HG03095 (cell line): ENCODE results near the gene CNTNAP2.

Source experiments
- ATAC-seq: cut with Tn5 transposase; IDR thresholded peaks from one replicate; pipeline ENCODE4 v1.9.1; 2021; ENCODE audit warnings: moderate library complexity; ENCODE audit not compliant: unreplicated experiment

CNTNAP2 gene

DNA sequence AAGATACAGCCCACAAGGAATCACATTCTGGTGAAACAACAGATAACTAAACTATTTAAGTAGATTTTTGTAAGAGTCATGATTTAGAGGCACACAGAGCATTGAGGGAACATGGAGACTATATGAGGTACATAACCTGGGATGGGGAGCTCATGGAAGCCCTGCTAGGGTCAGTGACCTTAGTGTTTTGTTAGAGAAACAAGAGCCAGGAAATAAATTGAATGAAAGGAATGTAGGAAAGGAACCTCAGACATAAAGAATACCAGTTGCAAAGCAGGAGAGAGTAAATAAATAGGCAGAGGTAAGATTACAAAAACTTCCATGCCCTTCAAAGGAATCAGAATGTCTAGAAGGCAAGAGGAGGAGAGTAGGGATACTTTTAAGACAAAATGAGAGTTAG, 1076.9 kb downstream of the CNTNAP2 start:
- no peak for ATAC-seq

DNA sequence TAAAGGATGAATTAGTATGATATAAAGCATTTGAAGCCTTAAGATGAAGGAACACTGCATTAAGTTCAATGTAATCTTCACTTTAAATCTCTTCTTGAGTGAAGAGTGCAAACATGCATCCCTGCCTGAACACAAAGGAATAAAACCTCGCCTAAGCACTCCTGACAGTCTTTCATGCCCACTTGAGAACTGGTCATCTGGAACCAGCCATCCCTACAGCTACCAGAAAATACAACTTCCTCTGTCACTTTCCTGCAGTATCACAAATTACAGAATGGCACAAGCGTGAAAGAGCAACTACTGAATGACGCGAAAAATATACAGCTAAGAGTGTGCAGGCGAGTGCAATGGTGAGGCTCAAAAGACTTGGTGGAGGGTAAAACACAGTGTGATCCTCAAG, 1079.9 kb downstream of the CNTNAP2 start:
- no peak for ATAC-seq

DNA sequence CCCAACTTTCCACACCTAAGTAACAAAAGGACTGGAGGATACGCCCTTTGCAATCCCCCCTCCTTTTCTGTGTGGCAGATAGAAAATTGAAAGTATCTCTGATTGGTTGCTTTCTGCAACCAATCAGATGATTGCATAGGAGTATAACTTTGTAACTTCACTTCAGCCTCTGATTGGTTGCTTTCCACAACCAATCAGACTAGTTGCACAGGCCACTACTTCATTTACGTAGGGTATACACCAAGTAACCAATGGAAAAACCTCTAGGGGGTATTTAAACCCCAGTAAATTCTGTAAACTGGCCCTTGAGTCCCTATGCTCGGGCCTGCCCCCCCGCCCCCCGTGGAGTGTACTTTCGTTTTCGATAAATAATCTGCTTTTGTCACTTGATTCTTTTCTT, 1080.4 kb downstream of the CNTNAP2 start:
- ATAC-seq, result no peak

DNA sequence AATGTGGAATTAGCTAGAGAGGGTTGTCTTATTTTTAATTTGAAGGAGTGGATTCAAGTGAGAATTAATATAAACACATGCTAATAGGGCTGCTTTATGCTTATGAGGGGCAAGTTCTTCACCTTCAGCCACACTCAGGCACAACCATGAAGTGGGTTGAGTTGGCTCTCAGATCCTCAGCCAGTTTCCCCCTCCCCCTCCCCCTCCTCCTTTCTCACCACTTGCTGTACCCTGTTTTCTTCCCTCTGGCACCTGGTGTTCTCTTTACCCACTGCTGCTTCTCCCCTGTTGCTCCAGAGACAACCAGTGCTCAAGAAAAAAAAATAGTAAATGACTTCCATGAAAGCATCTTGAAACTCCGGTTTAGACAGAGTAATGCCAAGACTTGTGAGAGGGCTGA, 1083.3 kb downstream of the CNTNAP2 start:
- no peak for ATAC-seq

DNA sequence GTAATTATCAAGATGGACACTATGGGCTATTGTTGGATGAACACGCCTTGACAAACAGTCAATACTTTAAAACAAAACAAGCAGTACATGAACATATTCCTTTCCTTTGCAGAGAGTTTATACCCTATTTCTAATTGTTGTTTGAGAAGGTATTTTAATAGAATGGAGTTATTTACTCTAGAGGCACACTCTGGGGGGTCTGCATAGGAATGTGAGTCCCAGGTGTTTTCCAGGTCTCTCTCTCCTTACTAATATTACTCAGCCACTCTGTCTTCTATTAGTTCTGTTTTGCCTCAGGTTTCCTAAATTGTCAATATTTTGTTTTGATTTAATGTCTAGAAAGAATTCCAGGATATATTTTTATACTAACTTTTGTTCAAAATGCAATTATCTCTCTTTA, 1091.4 kb downstream of the CNTNAP2 start:
- no peak for ATAC-seq

DNA sequence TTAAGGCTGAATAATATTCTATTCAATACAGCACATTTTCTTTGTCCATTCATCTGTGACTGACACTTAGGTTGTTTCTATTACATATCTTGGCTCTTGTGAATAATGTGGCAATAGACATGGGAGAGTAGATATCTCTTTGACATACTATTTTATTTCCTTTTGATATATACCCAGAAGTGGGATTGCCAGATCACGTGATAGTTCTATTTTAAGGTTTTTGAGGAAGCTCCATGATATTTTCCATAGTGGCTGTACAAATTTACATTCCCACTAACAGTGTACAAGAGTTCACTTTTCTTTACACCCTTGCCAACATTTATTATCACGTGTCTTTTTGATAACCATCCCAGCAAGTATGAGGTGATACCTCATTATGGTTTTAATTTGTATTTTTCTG, 1114.7 kb downstream of the CNTNAP2 start:
- ATAC-seq, result no peak

DNA sequence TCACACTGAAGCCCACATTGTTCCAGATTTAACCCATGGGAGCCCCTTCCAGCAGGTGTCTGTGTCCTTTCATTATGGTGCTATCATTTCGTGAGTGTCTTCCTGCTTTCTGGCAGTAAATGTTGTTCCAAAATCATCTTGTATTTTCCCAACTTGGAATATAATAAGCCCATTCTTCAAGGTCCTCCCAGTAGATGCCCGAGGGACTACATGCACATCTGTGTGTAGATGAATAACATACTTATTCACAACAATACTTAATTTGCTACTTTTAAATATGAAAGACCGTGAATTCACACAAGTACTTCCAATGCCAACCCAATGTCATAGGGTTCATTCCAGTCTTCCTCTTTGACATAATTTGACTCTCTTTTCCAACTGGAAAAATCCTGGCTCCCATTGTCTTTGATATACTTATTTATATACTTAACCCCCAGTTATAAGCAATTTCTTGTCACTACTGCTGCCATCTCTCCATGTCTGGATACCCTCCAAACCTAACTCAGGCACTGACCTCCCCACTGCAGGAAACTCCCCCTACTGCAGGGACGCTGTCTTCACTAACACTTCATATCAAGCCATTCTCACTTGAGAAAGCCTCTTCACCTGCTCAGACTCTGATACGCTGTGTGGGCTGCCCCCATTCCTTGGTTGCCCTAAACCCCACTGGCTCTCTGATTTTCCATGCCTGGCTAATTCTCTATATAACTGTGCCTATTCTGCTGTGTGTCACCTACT, 1119.2 kb downstream of the CNTNAP2 start:
- ATAC-seq, result no peak

DNA sequence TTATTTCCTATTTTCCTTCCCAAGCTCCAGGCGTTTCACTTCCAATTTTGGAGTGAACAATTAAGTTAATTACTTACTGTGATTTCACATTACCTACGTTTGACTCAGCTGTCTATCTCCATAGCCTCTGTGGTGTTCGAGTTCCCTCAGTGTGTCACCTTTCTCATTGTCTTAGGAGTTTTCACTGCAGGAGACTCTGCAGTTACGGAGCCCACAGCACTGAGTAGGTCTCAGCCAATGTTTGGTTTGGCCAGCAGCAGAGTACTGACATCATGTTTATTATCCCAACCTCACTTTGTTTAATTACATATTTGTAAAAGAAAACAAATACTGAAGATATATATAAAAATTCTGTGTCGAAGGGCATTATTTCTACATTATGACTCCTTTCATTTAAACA, 1123.9 kb downstream of the CNTNAP2 start:
- no peak for ATAC-seq

DNA sequence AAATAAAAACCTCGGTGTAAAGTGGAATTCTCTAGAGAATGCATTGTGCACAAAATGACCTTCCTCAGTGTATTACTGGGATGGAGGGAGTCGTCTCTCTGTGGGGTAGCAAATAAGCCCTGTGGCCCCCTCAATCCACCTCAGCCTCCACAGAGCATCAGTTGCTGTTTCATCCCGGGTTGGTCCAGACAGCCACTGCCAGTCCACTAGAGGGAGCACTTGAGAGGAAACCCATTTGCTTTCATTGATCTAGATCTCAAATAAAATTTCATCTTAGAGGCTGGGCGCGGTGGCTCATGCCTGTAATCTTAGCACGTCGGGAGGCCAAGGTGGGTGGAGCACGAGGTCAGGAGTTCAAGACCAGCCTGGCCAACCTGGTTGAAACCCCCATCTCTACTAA, 1128.7 kb downstream of the CNTNAP2 start:
- ATAC-seq, result no peak

DNA sequence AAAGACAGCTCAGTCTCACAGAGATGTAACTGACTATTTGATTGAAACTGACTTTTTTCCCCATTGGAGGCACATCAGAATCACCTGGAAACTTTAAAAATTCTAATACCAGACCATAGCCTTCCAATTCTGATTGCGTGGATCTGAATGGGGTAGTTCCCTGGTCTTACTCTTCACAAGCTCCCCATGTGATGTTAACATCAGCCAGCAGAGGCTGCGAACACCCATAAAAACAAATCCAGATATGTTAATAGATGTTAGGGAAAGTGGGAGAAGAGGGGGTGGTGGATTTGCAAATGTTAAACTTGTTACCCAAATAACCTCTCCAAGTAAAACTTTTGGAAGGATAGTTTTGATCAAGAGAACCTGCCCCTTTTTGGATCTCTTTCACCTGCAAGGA, 1133.4 kb downstream of the CNTNAP2 start:
- no peak for ATAC-seq

DNA sequence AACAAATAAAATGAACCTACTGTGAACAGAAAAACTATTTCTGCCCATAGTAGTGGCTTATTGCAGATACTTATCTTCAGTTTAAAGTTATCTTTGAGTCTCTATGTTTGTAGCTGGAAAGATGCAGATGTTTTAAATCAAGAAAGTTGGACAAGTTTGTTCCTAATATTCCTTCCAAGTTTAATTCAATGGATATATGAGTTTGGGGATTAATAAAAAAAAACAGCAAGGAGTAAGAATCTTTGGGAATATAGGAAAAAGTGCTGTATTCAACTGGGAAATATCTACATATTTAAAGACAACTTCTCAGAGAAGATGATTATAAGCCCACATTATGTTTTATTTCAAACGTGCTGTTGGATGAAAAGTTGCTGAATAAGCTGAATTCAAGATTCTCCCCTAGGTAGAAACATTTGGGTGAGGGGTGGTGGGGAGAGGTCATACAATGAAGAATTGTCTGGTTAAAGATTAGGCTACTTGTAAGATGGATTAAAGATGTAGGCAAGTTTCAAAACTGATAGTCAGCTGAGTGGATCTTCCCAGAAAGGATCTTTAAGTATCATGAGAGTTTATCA, 1135.2 kb downstream of the CNTNAP2 start:
- ATAC-seq, result no peak

DNA sequence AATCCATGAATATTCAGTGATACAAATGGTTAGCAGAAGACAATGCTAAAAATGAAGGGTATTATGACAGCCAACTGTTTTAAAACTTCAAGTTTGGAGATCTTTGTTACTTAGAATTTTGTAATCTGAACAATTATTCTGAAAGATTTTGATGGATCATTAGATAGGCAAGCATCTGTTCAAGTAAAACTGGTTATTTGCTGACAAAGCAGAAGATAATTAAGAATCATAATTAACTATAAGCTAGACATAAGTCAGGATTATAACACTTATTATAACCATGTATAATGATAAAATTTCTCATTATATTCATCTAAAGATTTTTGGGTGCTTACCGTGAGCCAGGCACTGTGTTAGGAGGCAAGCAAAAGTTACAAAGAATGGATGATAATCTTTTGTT, 1145.1 kb downstream of the CNTNAP2 start:
- ATAC-seq, result no peak

DNA sequence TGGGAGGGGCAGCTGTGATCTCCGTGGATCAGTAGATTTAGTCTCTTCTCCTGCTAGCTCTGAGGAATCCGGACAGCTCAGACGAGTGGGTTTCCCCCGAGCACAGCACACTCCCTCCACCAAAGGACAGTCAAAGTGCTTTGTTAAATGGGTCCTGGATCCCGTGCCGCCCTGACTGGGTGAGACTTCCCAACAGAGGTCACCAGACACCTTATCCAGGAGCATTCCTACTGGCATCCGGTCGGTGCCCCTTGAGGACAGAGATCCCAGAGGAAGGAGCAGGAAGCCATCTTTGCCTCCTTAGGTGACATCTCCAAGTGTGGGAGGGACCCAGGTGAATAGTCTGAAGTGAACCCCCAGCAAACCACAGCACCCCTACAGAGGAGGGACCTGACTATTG, 1148.9 kb downstream of the CNTNAP2 start:
- no peak for ATAC-seq

DNA sequence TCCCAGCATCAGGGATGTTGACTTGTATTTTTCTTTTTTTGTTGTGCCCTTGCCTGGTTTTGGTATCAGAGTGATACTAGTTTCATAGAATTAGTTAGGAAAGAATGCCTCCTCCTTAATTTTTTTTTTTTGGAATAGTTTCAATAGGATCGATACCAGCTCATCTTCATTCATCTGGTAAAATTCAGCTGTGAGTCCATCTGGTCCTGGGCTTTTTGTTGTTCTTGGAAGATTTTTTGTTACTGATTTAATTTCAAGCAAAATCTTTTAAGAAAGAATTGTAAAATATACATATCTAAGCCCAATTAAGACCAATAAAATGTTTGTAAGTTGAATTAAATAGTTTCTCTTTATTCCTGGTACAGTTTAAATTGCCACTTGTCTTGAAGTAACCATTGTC, 1159.5 kb downstream of the CNTNAP2 start:
- ATAC-seq, result no peak

DNA sequence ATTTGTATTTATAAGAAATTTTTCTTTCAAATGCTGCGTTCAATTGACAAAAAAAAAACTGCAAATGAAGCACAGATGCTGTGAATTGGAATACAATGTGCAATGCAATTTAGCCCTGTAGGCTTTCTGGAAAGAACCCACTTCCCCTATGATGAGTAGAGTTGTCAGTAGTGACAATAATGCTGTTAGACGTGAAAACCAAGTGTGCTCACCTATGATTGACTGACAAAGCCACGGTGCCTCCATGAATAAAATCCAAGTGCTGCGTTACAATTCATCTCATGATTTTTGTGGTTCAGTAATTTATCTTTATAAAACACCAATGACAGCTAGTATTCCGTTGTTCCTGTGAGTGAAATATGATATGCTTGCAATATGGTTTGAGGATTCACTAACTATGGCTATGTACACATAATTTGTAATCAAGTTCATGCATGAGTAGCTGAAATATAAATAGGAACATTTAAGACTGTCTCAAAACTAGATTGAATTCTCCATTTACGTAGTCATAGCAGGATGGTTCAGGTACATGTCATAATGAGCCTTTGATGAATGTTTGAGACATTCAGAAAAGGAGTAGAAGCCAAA, 1160.3 kb downstream of the CNTNAP2 start:
- ATAC-seq, result no peak

DNA sequence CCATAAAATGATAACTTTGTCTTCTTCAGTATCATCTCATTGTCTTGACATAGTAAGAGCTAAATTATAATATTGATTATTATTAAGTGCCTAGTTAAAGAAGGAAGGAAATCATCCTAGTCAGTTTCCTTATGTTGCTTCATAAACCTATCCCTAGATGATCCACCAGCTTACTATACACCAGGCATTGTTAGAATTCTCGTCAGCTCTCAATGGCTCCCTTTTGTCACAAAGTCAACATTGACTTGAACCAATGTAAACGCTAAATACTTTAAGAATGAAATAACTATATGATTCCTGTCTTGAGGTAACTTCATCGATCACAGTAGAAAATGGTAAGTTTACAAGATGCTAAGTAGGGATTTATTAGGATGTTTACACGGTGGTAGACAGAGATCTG, 1162.9 kb downstream of the CNTNAP2 start:
- ATAC-seq, result no peak

DNA sequence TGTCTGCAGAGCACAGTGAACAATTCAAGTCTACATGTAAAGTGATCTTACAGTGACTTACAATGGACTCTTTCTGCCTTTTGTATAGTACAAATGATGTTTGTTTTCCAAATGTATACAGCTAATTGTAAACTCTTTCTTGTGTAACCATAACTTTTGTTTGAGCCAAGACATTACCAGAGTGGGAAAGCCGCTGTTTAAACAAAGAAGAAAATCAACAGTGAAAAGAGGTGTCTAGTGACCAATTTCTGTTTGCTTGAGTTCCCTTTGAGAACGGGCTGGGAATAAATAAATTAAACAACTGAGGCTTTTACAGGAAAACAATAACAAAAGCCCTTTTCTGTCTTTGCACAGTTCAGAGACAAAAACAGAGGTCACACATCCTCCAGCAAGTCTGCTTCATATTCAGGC, 1163.4 kb downstream of the CNTNAP2 start:
- no peak for ATAC-seq

DNA sequence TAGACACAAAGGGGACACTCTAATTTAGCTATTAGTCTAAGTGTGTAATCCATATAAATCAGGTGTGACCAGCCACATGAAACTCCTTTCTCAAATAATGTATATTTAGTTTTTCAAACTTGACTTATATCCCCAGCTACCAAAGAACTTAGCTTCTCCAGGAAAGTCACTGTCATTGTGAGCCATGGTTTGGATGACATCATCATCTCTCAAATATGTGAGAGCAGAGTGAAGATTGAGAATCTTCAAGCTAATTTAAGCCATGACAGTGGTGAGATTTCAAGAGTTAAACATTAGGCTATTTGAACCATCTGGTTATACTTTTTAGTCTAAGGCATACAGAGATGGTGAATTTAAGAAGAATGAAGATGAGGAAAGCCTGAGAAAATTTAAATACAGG, 1165.6 kb downstream of the CNTNAP2 start:
- no peak for ATAC-seq

DNA sequence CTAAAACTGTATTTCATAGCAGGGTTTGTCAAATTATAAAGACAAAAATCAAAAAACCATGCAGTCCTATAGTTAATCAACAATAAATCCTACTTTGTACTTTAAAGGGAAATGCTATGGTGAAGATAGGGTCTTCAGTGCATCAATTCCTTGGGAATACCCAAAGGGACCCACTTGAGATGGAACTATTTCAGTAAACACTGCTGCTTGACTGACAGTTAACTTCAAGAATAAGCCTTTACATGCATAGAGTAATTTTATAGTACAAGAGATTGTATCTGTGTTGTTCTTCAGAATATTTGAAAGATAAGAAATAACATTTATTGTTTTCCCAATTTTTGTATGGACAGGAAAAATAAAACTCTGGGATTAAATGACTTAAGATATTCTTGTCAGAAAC, 1179.6 kb downstream of the CNTNAP2 start:
- ATAC-seq, result no peak

DNA sequence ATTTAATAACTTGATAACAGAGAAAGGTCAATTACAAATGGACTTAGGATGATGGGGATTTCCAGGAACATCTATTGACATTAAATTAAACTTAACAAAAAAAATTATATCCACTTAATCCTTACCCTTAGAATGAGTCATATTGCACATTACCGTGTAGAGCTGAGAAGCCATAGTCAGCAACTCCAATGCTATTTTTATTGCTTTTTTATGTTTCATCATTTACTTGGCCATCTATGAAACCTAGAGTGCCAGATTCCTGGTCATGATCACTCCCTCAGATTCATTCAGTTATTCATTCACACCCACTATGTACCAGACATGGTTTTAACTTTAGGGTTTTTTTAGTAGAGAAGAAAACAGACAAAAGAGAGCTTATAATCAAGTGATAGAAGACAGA, 1180.4 kb downstream of the CNTNAP2 start:
- no peak for ATAC-seq

DNA sequence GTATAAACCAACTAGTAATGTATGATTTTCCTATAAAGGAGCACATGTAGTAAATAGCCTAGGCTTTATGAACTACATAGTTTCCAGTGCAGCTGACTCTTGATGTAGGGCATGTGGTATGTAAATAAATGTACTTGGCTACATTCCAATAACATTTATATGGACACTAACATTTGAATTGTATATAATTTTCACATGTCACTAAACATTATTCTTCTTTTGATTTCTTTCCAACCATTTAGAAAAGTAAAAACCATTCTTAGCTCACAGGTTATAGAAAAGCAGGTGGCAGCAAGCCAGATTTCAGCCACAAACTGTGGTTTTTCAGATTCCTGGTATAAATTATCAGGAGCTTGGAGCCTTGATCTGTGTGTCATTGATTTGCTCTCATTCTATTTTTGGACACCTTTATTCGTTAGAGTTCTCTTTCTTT, 1182.0 kb downstream of the CNTNAP2 start:
- no peak for ATAC-seq

DNA sequence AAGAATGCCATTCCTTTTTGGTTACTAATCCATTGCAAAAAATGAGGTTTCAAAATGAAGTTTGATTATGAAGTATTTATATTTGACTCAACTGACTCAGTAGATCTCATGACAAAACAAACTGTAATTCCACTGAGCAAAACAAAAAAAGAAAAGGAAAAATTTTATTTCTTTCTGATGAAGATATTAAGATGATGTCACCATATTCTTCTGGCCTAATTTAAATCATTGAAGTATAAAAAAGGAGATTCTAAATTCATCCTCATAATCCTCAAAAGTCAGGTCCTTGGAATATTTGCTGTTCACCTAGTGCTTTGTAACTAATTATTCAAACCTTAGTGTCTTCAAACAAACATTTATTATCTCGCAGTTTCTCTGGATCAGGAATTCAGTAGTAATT, 1183.7 kb downstream of the CNTNAP2 start:
- ATAC-seq, result no peak

DNA sequence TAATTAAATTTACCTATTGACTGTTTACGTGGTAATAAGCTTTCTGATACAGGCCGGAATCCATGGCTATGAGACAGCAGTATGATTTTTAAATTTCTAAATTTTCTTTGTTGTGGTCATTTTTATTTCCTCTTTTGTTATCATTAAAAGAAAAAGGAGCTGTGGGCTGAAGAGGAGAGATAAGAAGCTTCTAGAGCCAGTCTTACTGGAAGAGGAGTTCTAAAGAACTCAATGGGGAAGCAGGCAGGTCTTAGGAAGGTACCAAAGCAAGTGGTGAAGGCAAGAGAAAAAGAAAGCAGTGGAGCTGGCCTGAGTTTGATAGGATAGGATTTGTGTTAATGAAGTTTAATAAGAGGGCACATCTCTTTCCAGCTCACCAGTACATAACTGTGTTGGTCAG, 1187.8 kb downstream of the CNTNAP2 start:
- no peak for ATAC-seq
